ENCODE data around the gene RDX. TPM values are rescaled to one million over a fixed set of nuclear protein-coding genes. Genes with fewer than 3 reads are reported as not detected.

Gene RDX
- total RNA-seq, 1 donor from 2014 or later: 105 TPM

- Histone ChIP-seq H3K27ac (no peak overlapping the region), H3K9me3 (no peaks in the 10 kb centered on the region), H3K27me3 (no peaks in the 10 kb centered on the region), H3K4me1 (no peaks in the 10 kb centered on the region), H3K4me3 (no peak overlapping the region), H3K36me3 (no peaks in the 10 kb centered on the region)
- intact Hi-C loops (cut with DNase I): loop anchor here (1.0 to 10.0 kb wide), 3 partner anchors 175 to 1034 kb away; no protein-coding TSS in a partner anchor
- no peak for TF ChIP-seq CTCF (IDR thresholded peaks at IDR 0.05)
- DNase-seq (ENCODE audit: low spot score in 2 of 2): no peak
Observed at GRCh38 chr11:110200836-110201235, 95.6 kb downstream of the RDX start.

- no peaks in the 10 kb centered on the region for H3K36me3 ChIP-seq
- H3K4me1 ChIP-seq: no peaks in the 10 kb centered on the region
- no peak for DNase-seq (ENCODE audit: low spot score in 2 of 2)
- H3K4me3 ChIP-seq: no peak overlapping the region
- no peaks in the 10 kb centered on the region for H3K9me3 ChIP-seq
- intact Hi-C loops (cut with DNase I): loop anchor here (10.0 kb wide), 1 partner anchor 1035 kb away; no protein-coding TSS in a partner anchor
- no peak overlapping the region for H3K27ac ChIP-seq
- no peaks in the 10 kb centered on the region for H3K27me3 ChIP-seq
- no peak for TF ChIP-seq CTCF (IDR thresholded peaks at IDR 0.05)
Observed at GRCh38 chr11:110200241-110200640, 96.2 kb downstream of the RDX start.

- Histone ChIP-seq H3K4me3 (no peak overlapping the region), H3K4me1 (no peaks in the 10 kb centered on the region), H3K36me3 (no peaks in the 10 kb centered on the region), H3K9me3 (no peaks in the 10 kb centered on the region), H3K27me3 (no peaks in the 10 kb centered on the region), H3K27ac (no peak overlapping the region)
- intact Hi-C loops (cut with DNase I): no loop called here
- no peak for DNase-seq (ENCODE audit: low spot score in 2 of 2)
- no peak for TF ChIP-seq CTCF (IDR thresholded peaks at IDR 0.05)
Observed at GRCh38 chr11:110199184-110199981, 97.0 kb downstream of the RDX start.

DNA sequence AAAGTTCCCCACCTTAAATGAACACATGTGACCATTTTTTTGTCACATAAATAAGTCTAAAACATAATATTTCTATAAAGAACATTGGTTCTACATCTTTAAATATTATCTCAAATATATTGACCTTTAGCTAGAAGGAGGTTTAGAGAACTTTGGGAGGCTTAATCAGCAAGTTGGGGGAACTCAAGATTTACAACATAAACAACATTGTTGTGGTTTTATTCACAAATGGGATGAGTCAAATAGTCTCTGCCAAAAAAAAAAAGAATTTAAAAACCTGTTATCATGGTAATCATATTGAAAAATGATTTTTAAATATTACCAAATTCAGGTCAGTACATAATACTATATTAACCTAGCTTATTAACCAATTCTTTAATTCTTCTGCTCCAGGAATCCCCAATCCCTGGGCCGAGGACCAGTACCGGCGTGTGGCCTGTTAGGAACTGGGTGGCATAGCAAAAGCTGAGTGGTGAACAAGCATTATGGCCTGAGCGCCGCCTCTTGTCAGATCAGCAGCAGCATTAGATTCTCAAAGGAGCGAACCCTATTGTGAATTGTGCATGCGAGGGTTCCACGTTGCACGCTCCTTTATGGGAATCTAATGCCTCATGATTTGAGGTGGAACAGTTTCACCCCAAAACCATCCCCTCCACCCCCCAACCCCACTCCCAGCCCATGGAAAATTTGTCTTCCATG is 98.2 kb downstream of the RDX start:
- intact Hi-C loops (cut with DNase I): no loop called here
- Histone ChIP-seq H3K27me3 (no peaks in the 10 kb centered on the region), H3K4me1 (no peaks in the 10 kb centered on the region), H3K4me3 (no peak overlapping the region), H3K27ac (no peak overlapping the region), H3K9me3 (no peaks in the 10 kb centered on the region), H3K36me3 (no peaks in the 10 kb centered on the region)
- no peak for TF ChIP-seq CTCF (IDR thresholded peaks at IDR 0.05)
- no peak for DNase-seq (ENCODE audit: low spot score in 2 of 2)

- H3K27ac ChIP-seq: no peak overlapping the region
- DNase-seq (ENCODE audit: low spot score in 2 of 2): no peak
- no peak for TF ChIP-seq CTCF (IDR thresholded peaks at IDR 0.05)
- H3K36me3 ChIP-seq: no peaks in the 10 kb centered on the region
- H3K9me3 ChIP-seq: no peaks in the 10 kb centered on the region
- no peaks in the 10 kb centered on the region for H3K4me1 ChIP-seq
- no peaks in the 10 kb centered on the region for H3K27me3 ChIP-seq
- H3K4me3 ChIP-seq: no peak overlapping the region
- intact Hi-C loops (cut with DNase I): no loop called here
Observed at GRCh38 chr11:110196884-110197420, 99.5 kb downstream of the RDX start.
